Measurements from ENCODE around the gene MUC2. TPM values are rescaled to one million over a fixed set of nuclear protein-coding genes. Genes with fewer than 3 reads are reported as not detected.
A peak's percentile ranks its signal among the peaks of the same experiment; 100 is the strongest.

Gene MUC2
- total RNA-seq: not detected
- long read RNA-seq: 0 reads

DNA sequence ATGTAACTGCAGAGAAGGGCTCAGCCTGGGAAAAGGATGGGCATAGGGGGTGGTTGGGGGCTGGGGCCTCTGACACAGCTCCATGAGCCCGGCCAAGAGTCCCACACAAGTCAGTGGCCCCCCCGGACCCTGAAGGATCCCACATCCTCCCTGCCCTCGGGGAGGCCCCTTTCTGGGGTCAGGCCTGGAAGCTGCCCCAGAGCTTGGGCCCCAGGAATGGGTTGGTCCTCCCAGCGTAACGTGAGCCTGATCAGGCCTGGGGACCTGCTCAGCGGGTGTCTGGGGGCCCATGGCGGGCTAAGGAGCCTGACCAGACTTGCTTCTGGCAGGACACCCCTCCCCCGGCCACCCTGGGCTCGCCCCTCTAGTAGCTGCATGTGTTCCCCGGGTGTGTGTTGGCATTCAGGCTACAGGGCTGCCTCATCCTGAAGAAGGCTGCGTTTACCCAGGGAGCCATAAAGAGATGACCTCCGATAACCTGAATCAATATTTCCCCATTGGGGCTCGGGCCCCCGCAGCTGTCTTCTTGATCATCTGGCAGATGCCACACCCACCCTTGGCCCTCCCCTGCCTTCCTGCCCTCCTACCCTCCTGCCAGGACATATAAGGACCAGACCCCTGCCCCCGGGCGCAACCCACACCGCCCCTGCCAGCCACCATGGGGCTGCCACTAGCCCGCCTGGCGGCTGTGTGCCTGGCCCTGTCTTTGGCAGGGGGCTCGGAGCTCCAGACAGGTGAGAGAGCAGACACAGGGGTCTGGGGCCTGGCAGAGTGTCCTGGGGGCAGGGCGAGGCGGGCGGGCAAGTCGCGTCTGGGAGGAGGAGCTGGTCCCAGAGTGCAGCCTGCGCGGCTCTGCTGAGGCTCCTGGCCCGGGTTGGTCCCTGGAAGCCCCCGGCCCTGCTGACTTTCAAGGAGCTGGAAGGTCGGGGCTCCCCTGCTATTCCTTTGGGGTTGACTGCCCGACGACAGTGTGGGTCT, at the start of gene MUC2:
Gene MUC2 (plus strand): TSS at position 631 of the 978 bp plus-strand sequence.
- intact Hi-C loops (cut with DNase I): no loop called here
- no peak for ATAC-seq (ENCODE audit: poor library complexity)
- DNase-seq: peak; percentile 42

DNA sequence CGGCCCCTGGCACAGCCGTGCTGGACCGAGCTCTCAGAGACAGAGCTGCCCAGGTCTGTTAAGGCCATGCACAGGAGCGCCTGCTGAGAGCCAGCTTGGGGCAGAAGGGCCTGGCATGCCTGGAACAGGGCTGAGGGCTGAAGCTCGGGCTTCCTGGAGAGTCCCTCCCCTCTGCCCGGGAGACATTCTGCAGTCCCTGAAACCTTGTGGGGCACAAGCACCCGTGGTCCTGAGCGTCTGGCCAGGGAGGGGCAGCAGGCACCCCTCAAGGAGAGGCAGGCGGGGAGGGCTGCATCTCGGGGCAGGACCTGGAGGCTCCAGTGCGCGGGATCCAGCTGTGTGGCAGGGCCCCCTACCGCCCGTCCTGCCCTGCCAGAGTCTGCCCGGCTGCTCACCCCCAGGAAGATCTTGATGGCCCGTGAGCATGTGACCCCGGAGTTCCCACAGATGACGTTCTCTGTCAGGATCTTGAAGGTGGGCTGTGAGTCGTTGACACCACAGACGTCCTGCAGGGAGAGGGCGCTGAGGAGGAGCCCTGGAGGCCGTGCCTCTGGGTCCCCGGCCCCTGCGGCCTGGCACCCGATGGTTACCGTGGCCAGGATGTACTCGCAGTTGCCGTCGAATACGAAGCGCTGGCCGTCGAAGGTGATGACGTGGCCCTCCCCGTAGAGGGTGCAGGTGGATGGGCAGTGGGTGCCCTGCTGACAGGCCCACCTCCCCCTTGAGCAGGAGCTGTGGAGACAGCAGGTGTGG, 49.1 kb upstream of the MUC2 start:
- intact Hi-C loops (cut with DNase I): no loop called here
- peak; percentile 3 for ATAC-seq (ENCODE audit: poor library complexity)
- DNase-seq: no peak

- no peak for ATAC-seq (ENCODE audit: poor library complexity)
Observed at GRCh38 chr11:1026163-1026450, 48.6 kb upstream of the MUC2 start.

DNA sequence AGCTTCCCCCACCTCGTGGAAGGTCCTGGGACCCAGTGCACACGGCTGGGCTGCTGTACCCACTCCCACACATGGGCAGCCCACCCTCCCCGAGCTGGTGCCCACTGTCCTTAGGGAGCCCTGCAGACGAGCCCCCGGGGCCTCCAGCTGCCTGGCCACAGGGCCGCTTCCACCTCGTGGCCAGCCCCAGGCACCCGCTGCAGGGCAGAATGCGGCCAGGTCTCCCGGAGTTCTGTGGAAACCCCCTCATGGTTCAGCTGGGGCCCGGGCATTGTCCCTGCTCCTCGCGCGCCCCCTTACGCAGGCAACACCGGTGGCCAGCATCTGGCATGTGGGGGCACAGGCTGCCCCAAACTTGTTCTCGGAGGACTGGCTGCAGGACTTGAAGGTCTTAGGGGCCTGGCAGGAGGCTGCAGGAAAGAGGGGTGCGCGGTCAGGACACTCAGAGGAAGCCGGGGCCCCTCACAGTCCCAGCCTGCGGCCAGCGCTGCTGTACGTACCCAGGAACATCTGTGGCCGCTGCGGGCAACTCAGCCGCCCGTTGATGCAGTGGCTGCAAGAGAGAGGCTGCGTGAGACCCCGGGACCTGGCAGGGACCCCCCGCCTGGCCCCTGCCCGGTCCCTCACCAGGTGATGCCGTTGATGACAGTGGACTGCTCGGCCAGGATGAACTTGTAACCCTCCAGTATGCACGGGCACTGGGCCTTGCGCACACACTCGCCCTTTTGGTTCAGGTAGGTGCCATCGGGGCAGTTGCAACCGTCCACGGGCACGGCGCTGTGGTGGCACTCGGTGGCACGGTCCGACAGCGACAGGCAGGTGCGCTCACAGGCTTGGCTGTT, 47.8 kb upstream of the MUC2 start:
- intact Hi-C loops (cut with DNase I): no loop called here
- ATAC-seq (ENCODE audit: poor library complexity): no peak
- DNase-seq: no peak

More at GRCh38 chr11:1026163-1026450, 48.6 kb upstream of the MUC2 start:
- intact Hi-C loops (cut with DNase I): no loop called here
- no peak for DNase-seq

DNA sequence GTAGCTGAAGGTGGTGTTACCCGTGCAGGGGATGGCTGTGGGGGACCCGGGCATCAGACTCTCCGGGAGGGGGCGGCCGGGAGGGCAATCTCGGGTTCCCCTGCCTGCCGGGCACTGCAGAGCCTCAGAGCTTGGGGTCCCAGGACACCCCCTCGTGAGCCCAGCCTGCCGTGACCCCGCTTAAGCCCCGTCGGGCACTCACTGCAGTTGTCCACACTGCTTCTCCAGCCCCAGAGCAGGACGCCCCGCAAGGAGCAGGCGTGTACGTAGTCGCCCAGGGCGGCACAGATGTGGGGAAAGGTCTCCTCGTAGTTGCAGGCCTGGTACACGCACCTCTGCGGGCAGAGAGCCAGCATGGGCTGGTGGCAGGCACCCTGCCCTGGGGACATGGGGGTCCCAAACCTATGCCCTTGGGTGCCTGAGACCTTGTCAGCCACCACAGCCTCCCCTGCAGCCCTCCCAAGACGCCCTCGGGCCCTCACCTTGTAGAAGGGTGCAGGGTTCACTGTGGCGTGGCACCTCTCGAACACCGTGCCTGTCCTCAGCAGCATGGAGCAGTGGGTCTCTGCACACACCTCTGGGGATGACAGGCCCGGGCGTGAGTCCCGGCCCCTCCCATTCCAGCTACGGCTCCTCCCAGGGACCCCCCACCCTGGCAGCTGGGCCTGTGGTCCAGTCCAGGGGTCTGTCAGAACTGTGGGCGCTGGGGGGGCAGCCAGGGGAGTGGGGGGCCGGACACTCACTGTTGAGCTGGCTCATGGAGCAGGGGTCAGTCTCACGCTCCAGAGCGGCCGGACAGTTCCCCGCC, 47.0 kb upstream of the MUC2 start:
- no peak for ATAC-seq (ENCODE audit: poor library complexity)
- intact Hi-C loops (cut with DNase I): no loop called here
- no peak for DNase-seq

- DNase-seq: no peak
- intact Hi-C loops (cut with DNase I): no loop called here
- ATAC-seq (ENCODE audit: poor library complexity): no peak
Observed at GRCh38 chr11:1028291-1028540, 46.5 kb upstream of the MUC2 start.

DNA sequence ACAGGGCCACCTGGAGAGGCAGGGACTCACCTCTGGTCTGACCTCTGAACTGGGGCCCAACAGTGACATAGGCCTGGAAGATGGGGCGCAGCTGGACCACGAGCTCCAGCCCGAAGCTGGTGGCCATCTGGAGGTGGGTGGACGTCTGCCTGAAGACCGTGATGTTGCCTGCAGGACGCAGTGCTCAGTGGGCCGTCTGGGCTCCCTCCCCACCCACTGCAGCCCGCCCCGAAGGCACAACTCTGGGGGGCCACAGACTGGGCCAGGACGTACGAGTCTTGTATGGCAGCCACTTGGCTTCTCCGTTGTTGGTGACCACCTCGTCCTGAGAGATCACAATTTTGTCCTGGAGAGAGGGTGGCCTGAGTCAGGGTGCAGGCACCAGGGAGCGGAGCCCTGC, 46.1 kb upstream of the MUC2 start:
- ATAC-seq (ENCODE audit: poor library complexity): no peak
- no peak for DNase-seq
- intact Hi-C loops (cut with DNase I): no loop called here

- intact Hi-C loops (cut with DNase I): no loop called here
- no peak for DNase-seq
Observed at GRCh38 chr11:1029051-1029450, 45.6 kb upstream of the MUC2 start.

DNA sequence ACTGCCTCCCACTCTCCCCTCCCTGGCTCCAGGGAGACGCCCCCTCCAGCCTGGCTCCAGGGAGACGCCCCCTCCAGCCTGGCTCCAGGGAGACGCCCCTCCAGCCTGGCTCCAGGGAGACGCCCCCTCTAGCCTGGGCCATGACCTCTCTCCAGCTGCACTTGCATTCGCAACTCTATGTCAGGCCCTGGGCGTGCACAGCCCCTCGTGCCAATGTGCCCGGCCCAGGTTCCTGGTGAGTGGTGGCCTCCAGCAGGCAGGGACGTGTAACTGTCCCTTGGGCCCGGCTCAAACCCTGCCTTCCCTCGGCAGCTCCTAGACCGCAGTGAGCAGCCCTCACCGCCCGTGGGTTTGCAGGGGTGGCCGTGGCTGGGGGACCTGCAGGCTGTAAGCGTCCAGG, 45.0 kb upstream of the MUC2 start:
- ATAC-seq (ENCODE audit: poor library complexity) (no peak), DNase-seq (no peak)
- intact Hi-C loops (cut with DNase I): no loop called here

More at GRCh38 chr11:1029051-1029450, 45.6 kb upstream of the MUC2 start:
- no peak for ATAC-seq (ENCODE audit: poor library complexity)

- no peak for ATAC-seq (ENCODE audit: poor library complexity)
- intact Hi-C loops (cut with DNase I): no loop called here
- DNase-seq: no peak
Observed at GRCh38 chr11:1030086-1030485, 44.6 kb upstream of the MUC2 start.

GRCh38 chr11:1030556-1030955, 44.1 kb upstream of the MUC2 start:
- ATAC-seq (ENCODE audit: poor library complexity) (no peak), DNase-seq (no peak)
- intact Hi-C loops (cut with DNase I): no loop called here

DNA sequence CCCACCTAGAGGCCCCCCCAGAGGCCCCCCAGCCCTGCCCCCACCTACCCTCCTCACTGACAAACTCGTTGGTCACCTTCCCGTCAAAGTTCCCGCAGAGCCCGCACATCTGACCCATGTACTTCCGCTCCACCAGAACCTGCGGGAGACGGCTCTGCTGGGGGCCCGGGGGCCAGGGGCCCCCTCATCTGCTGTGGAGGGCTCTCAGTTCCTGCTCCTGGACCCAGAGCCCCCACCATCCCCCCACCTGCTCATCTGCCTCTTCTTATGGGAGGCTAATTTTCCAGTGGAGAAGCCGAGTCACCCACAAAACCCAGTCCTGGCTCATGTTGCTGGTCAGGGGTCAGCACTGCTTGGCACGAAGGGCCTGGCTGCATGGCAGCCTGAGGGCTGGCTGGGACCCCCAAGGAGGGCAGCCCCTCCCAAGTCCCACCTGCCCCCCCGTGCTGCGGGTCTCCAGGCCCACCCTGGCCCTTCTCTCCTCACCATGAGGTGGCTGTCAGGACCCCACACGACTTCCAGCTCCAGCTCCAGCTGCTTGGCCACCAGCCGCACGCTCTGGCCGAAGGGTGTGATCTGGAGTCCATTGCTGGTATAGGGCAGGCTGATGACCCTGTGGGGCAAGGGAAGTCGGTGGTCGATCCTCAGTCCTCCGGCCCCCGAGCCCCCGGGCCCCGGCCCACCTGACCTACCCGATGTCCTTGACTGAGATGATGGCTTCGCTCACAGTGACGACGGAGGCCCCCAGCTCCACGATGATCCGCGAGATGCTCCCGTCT, 43.4 kb upstream of the MUC2 start:
- DNase-seq (no peak), ATAC-seq (ENCODE audit: poor library complexity) (no peak)
- intact Hi-C loops (cut with DNase I): no loop called here

- ATAC-seq (ENCODE audit: poor library complexity): no peak
- DNase-seq: no peak
- intact Hi-C loops (cut with DNase I): no loop called here
Observed at GRCh38 chr11:1032310-1032891, 42.3 kb upstream of the MUC2 start.

DNA sequence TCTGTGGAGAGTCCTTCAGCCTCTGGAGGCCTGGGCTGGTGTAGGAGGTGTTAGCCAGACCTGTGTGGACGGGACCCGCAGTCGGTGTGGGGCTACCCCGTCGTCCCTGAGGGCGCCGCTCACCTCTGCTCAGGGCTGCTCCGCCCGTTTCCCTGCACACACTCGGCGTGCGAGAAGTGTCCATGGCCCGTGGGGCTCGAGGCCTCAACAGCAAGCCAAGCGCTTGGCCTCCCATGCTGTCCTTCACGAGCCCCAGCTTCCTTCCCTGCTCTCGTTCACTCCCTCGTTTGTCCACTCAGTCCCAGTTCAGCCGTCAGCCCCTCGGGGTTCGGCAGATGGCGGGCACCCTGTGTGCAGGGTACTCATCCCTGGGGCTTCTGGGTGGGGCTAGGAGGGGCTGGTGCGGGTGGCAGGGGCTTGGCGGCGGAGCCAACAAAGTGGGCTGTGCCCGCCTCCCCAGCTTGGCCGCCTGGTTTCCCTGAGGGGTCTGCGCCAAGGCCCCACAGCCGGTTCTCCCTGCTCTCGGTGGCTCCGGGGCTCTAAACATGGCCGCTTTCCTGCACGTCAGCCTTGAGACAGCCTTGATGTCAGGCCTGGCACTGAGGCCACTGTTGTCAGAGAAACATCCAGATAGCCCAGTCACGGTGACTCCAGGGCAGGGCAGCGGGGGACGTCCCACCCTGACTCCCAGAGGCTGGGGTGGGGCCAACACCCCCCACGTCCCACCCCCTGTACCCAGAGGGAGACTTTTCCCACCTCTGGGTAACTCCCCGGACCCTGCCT, 41.5 kb upstream of the MUC2 start:
- intact Hi-C loops (cut with DNase I): no loop called here
- ATAC-seq (ENCODE audit: poor library complexity): no peak
- no peak for DNase-seq

- ATAC-seq (ENCODE audit: poor library complexity) (no peak), DNase-seq (no peak)
- intact Hi-C loops (cut with DNase I): no loop called here
Observed at GRCh38 chr11:1034001-1034400, 40.7 kb upstream of the MUC2 start.

DNA sequence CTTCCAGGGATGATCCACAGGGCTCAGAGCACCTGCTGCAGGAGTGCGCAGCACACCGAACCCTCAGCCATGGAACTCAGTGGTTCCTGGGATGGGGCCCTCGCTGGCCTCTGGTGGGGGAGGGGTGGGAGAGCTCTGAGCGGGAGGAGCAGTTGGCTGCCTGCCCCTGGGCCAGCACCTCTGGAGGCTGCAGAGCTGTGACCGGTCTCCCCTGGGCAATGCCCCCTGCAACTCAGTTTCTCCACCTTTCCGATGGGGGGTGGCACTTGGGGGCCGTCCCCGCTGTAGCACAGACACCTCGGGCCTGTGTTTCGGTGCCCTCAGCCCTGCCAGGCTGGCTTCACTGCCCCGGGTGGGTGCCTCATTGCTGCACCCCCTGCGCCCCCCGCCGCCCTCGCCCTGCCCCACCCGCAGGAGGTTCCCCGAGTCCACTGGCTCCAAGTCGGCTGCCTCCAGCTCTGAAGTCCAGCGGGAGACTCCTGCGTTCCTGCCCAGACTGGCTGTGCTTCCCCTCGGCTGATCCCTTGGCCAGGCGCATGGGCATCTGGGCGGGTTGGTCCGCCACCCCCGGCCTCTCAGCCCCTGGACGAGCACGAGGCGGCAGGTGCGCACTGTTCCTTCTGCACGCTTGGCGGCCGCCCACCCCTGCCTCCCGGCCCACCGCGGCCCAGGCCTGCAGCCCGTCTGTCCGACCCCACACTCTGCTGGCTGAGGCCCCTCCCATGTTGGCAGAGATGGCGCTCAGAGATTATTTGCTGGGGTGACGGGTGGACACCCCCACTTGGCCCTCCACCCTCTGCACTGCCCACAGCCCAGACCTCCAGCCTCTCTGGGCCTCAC, 40.0 kb upstream of the MUC2 start:
- ATAC-seq (ENCODE audit: poor library complexity) (no peak), DNase-seq (no peak)
- intact Hi-C loops (cut with DNase I): no loop called here

Measured in Right ventricle myocardium superior (tissue), 1 donor.